K562 (cell line): ENCODE measurements around the gene LTBP4. TPM values are rescaled to one million over a fixed set of nuclear protein-coding genes. Genes with fewer than 3 reads are reported as not detected.

Source experiments
- CTCF ChIP-seq, 3 experiments: IDR thresholded peaks in 2 of 3; conservative IDR thresholded peaks in 1 of 3; 2 replicates each; pipeline ENCODE4 v1.5.1; 2011 to 2012; ENCODE audit warnings: low read length in 3 of 3, mild to moderate bottlenecking in 3 of 3, control low read depth in 2 of 3, improper control_type of control experiment in 1 of 3, inconsistent platforms in 1 of 3, low read depth in 1 of 3, mixed read lengths in 1 of 3, moderate library complexity in 1 of 3; ENCODE audit not compliant: insufficient read depth in 2 of 3
- E2F6 ChIP-seq, 2 experiments: IDR thresholded peaks; 2 replicates each; pipeline ENCODE4 v1.6.1; 2011; ENCODE audit warnings: borderline replicate concordance in 1 of 2, control low read depth in 1 of 2, low read depth in 1 of 2, low read length in 1 of 2, mild to moderate bottlenecking in 1 of 2, mixed read lengths in 1 of 2, moderate library complexity in 1 of 2; ENCODE audit not compliant: insufficient read depth in 1 of 2, insufficient read length in 1 of 2, poor library complexity in 1 of 2, severe bottlenecking in 1 of 2; ENCODE audit errors: extremely low read depth in 1 of 2
- GTF2B ChIP-seq: IDR thresholded peaks from 2 replicates; pipeline ENCODE4 v1.6.1; 2011; ENCODE audit not compliant: insufficient read length; ENCODE audit errors: extremely low read depth
- MBD1 ChIP-seq: fragments of 250-450 bp; sonication (Bioruptor Pico); IDR thresholded peaks from 2 replicates; pipeline ENCODE4 v1.8.0; 2022; ENCODE audit warnings: inconsistent platforms
- MEF2A ChIP-seq: IDR thresholded peaks from 2 replicates; pipeline ENCODE4 v1.6.1; 2011; ENCODE audit warnings: low read depth, mild to moderate bottlenecking, low read length, moderate library complexity; ENCODE audit not compliant: control insufficient read depth
- NCOA4 ChIP-seq: fragments of 450-650 bp; IDR thresholded peaks from 2 replicates; pipeline ENCODE4 v1.6.1; 2018; ENCODE audit warnings: mild to moderate bottlenecking; ENCODE audit not compliant: partially characterized antibody
- PHF8 ChIP-seq: fragments of 200-600 bp; sonication (generic); IDR thresholded peaks from 2 replicates; pipeline ENCODE4 v1.6.1; 2012; ENCODE audit warnings: mixed run types, mild to moderate bottlenecking, inconsistent platforms, low read length, moderate library complexity, borderline replicate concordance
- SMARCB1 ChIP-seq: IDR thresholded peaks from 2 replicates; pipeline ENCODE4 v1.6.1; 2011; ENCODE audit warnings: improper control_type of control experiment, low read depth; ENCODE audit not compliant: insufficient read length
- TEAD4 ChIP-seq, 2 experiments: sonication (generic) in 1 of 2; formaldehyde crosslinking in 1 of 2; IDR thresholded peaks; 2 replicates each; pipeline versions ENCODE4 v1.6.1 to v1.8.0; 2012 to 2022; ENCODE audit warnings: borderline replicate concordance in 1 of 2, inconsistent platforms in 1 of 2, low read length in 1 of 2, mild to moderate bottlenecking in 1 of 2, missing genetic modification reagents in 1 of 2
- ZBTB8A ChIP-seq: fragments of 450-650 bp; IDR thresholded peaks from 2 replicates; pipeline ENCODE4 v1.6.1; 2018; ENCODE audit warnings: mild to moderate bottlenecking, moderate library complexity; ENCODE audit not compliant: partially characterized antibody
- ZEB2 ChIP-seq: fragments of 450-650 bp; IDR thresholded peaks from 2 replicates; pipeline ENCODE4 v1.6.1; 2016
- ZNF584 ChIP-seq: fragments of 200-800 bp; sonication (Bioruptor generic); IDR thresholded peaks from 2 replicates; pipeline ENCODE4 v1.6.1; 2016; ENCODE audit warnings: low read depth, mild to moderate bottlenecking, missing genetic modification characterization, missing compliant biosample characterization
- ZNF586 ChIP-seq: fragments of 450-650 bp; formaldehyde crosslinking; conservative IDR thresholded peaks from 2 replicates; pipeline ENCODE4 v1.4.0; 2020; ENCODE audit warnings: mild to moderate bottlenecking, moderate library complexity
- polyA plus RNA-seq, 8 experiments: library from polyadenylated mRNA; depleted of rRNA in 4 of 8; stranded (reverse) in 5 of 8; unstranded in 3 of 8; fragments of >200 nt; fragmentation: Nextera tagmentation in 2 of 8; fragmentation: Illumina TruSeq in 1 of 8; extraction: Ambion mirVana in 2 of 8; extraction: Trizol in 1 of 8; gene quantifications; 2 replicates each; pipeline versions ENCODE4 v1.2.1 to v1.2.3, GENCODE V29; 2011 to 2014; ENCODE audit warnings: inconsistent platforms in 1 of 8, missing spikeins in 1 of 8
- total RNA-seq, 7 experiments: library from RNA; depleted of rRNA in 6 of 7; stranded (reverse); fragments of >200 nt in 6 of 7; fragmentation: Illumina TruSeq in 2 of 7; extraction: Trizol in 2 of 7; gene quantifications; 2 replicates each; pipeline versions ENCODE4 v1.2.1 to v1.2.3, GENCODE V29; 2011 to 2021; ENCODE audit warnings: low replicate concordance in 1 of 7
- TF ChIP-seq, protein P1 (sequence below): IDR thresholded peaks from 3 replicates; pipeline ENCODE4 v1.6.1; 2011; ENCODE audit warnings: borderline replicate concordance, mild to moderate bottlenecking, moderate library complexity; ENCODE audit not compliant: insufficient read length; ENCODE audit errors: extremely low read depth
- TF ChIP-seq, protein P2 (sequence below): sonication (generic); formaldehyde crosslinking; IDR thresholded peaks from 2 replicates; pipeline ENCODE4 v1.9.0; 2022; ENCODE audit warnings: mild to moderate bottlenecking, missing genetic modification reagents

LTBP4 gene
- total and polyA plus RNA-seq, 9 of the 15 experiments (the other 6 are each of a cell fraction or from before 2014, with no cell fraction given), result 0.35 to 160 (median 31.6) TPM

- TF ChIP-seq, protein P1, sequence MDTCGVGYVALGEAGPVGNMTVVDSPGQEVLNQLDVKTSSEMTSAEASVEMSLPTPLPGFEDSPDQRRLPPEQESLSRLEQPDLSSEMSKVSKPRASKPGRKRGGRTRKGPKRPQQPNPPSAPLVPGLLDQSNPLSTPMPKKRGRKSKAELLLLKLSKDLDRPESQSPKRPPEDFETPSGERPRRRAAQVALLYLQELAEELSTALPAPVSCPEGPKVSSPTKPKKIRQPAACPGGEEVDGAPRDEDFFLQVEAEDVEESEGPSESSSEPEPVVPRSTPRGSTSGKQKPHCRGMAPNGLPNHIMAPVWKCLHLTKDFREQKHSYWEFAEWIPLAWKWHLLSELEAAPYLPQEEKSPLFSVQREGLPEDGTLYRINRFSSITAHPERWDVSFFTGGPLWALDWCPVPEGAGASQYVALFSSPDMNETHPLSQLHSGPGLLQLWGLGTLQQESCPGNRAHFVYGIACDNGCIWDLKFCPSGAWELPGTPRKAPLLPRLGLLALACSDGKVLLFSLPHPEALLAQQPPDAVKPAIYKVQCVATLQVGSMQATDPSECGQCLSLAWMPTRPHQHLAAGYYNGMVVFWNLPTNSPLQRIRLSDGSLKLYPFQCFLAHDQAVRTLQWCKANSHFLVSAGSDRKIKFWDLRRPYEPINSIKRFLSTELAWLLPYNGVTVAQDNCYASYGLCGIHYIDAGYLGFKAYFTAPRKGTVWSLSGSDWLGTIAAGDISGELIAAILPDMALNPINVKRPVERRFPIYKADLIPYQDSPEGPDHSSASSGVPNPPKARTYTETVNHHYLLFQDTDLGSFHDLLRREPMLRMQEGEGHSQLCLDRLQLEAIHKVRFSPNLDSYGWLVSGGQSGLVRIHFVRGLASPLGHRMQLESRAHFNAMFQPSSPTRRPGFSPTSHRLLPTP, result no peak
- TF ChIP-seq TEAD4 (IDR thresholded peaks at IDR 0.05; ENCODE audit: low read length) (no peak; the same call in 1 of the 2 replicates), TEAD4 (CRISPR knock-in tag; IDR thresholded peaks at IDR 0.05; ENCODE audit: borderline replicate concordance) (no peak), MBD1 (CRISPR knock-in tag) (no peak), ZEB2 (no peak), E2F6 (IDR thresholded peaks at IDR 0.05; ENCODE audit: borderline replicate concordance in 1 of 2, extremely low read depth in 1 of 2, insufficient read depth in 1 of 2, insufficient read length in 1 of 2, low read depth in 1 of 2, low read length in 1 of 2, poor library complexity in 1 of 2, severe bottlenecking in 1 of 2) (no peak), MEF2A (no peak), PHF8 (peak; percentile 50; the same call in 1 of the 2 replicates), ZBTB8A (no peak), GTF2B (no peak), ZNF586 (CRISPR knock-in tag) (no peak), CTCF (IDR thresholded peaks at IDR 0.05 in 2 of 3, conservative IDR thresholded peaks at IDR 0.05 in 1 of 3; ENCODE audit: insufficient read depth in 2 of 3, low read depth in 1 of 3, low read length in 3 of 3) (no peak), NCOA4 (no peak), ZNF584 (CRISPR knock-in tag) (no peak), SMARCB1 (no peak)
- TF ChIP-seq, protein P2, sequence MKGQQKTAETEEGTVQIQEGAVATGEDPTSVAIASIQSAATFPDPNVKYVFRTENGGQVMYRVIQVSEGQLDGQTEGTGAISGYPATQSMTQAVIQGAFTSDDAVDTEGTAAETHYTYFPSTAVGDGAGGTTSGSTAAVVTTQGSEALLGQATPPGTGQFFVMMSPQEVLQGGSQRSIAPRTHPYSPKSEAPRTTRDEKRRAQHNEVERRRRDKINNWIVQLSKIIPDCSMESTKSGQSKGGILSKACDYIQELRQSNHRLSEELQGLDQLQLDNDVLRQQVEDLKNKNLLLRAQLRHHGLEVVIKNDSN (CRISPR knock-in tag), result peak; percentile 76
These were observed 11.9 kb downstream of the LTBP4 start (continued) for GRCh38 chr19:40612831-40613689.
